Ishikawa (cell line): ENCODE data around the gene ETNK1.

Experiments
- CEBPB ChIP-seq: IDR thresholded peaks from 2 replicates; pipeline ENCODE4 v1.6.1; 2012
- CREB1 ChIP-seq: IDR thresholded peaks from 2 replicates; pipeline ENCODE4 v1.6.1; 2012; ENCODE audit warnings: low read depth
- EGR1 ChIP-seq: IDR thresholded peaks from 2 replicates; pipeline ENCODE4 v1.6.1; 2012
- EP300 ChIP-seq: IDR thresholded peaks from 2 replicates; pipeline ENCODE4 v1.6.1; 2012; ENCODE audit warnings: borderline replicate concordance
- FOXM1 ChIP-seq: IDR thresholded peaks from 2 replicates; pipeline ENCODE4 v1.6.1; 2012; ENCODE audit warnings: low read depth, borderline replicate concordance
- MAX ChIP-seq: IDR thresholded peaks from 2 replicates; pipeline ENCODE4 v1.6.1; 2012
- NFIC ChIP-seq: IDR thresholded peaks from 2 replicates; pipeline ENCODE4 v1.6.1; 2012
- RAD21 ChIP-seq: IDR thresholded peaks from 2 replicates; pipeline ENCODE4 v1.6.1; 2012; ENCODE audit warnings: low read depth
- REST ChIP-seq: IDR thresholded peaks from 2 replicates; pipeline ENCODE4 v1.6.1; 2012; ENCODE audit warnings: low read depth, mild to moderate bottlenecking
- TAF1 ChIP-seq: IDR thresholded peaks from 2 replicates; pipeline ENCODE4 v1.6.1; 2012; ENCODE audit warnings: low read depth, mild to moderate bottlenecking
- TCF12 ChIP-seq: IDR thresholded peaks from 2 replicates; pipeline ENCODE4 v1.6.1; 2012; ENCODE audit warnings: low read depth
- TEAD4 ChIP-seq: IDR thresholded peaks from 2 replicates; pipeline ENCODE4 v1.6.1; 2012
- USF1 ChIP-seq: IDR thresholded peaks from 2 replicates; pipeline ENCODE4 v1.6.1; 2012
- YY1 ChIP-seq: IDR thresholded peaks from 2 replicates; pipeline ENCODE4 v1.6.1; 2012; ENCODE audit warnings: low read depth
- ZBTB7A ChIP-seq: IDR thresholded peaks from 2 replicates; pipeline ENCODE4 v1.6.1; 2012; ENCODE audit warnings: low read depth

ETNK1 gene

GRCh38 chr12:22578328-22578727, 46.6 kb upstream of the ETNK1 start:
- TF ChIP-seq EP300 (no peak), CEBPB (no peak), USF1 (no peak)

- TF ChIP-seq EP300: no peak
- TF ChIP-seq RAD21: no peak
- TF ChIP-seq YY1: no peak
- TF ChIP-seq CEBPB: no peak
- TF ChIP-seq TCF12: no peak
- TF ChIP-seq CREB1: no peak
- TF ChIP-seq FOXM1: no peak
- TF ChIP-seq USF1: no peak
- no peak for TF ChIP-seq TAF1
- TF ChIP-seq TEAD4: no peak
- no peak for TF ChIP-seq REST
- no peak for TF ChIP-seq NFIC
- no peak for TF ChIP-seq MAX
- TF ChIP-seq ZBTB7A: no peak
- no peak for TF ChIP-seq EGR1
These were observed 36.2 kb upstream of the ETNK1 start for GRCh38 chr12:22588817-22589216.

- TF ChIP-seq EGR1 (no peak), FOXM1 (no peak), USF1 (no peak), EP300 (no peak), TAF1 (no peak)
These were observed 31.1 kb upstream of the ETNK1 start for GRCh38 chr12:22593864-22594263.

- TF ChIP-seq CEBPB: no peak
- TF ChIP-seq TEAD4: no peak
- TF ChIP-seq TCF12: no peak
- TF ChIP-seq EGR1: no peak
- no peak for TF ChIP-seq FOXM1
- TF ChIP-seq USF1: no peak
- no peak for TF ChIP-seq YY1
- TF ChIP-seq RAD21: no peak
- TF ChIP-seq REST: no peak
- no peak for TF ChIP-seq CREB1
- no peak for TF ChIP-seq ZBTB7A
These were observed 26.7 kb upstream of the ETNK1 start for GRCh38 chr12:22598141-22598762.

GRCh38 chr12:22598763-22599161, 26.2 kb upstream of the ETNK1 start:
- TF ChIP-seq REST: no peak
- no peak for TF ChIP-seq TEAD4
- no peak for TF ChIP-seq EP300
- TF ChIP-seq MAX: no peak
- no peak for TF ChIP-seq NFIC
- TF ChIP-seq ZBTB7A: no peak
- TF ChIP-seq YY1: no peak
- TF ChIP-seq RAD21: no peak
- no peak for TF ChIP-seq CEBPB
- no peak for TF ChIP-seq EGR1
- TF ChIP-seq FOXM1: no peak
- TF ChIP-seq TCF12: no peak
